Limb (tissue), 2 donors: ENCODE data around the gene PRR19.
A peak's percentile ranks its signal among the peaks of the same experiment; 100 is the strongest.

Experiments
- DNase-seq, 2 donors: peaks; one replicate each; pipeline ENCODE4 v3.0.0-alpha.2; 2016; ENCODE audit errors: extremely low spot score in 2 of 2

Gene PRR19

GRCh38 chr19:42271045-42271419 lies 30.9 kb upstream of the PRR19 start:
- no peak for DNase-seq

- DNase-seq = peak in 1 of 2 donors; percentile 31
These were observed 29.9 kb upstream of the PRR19 start for GRCh38 chr19:42271861-42272534.

- DNase-seq = peak in 1 of 2 donors; percentile 20
These were observed 29.4 kb upstream of the PRR19 start for GRCh38 chr19:42272535-42272897.

GRCh38 chr19:42272989-42273406 lies 28.9 kb upstream of the PRR19 start:
- DNase-seq = peak in 1 of 2 donors; percentile 11

- DNase-seq = no peak
These were observed 28.4 kb upstream of the PRR19 start for GRCh38 chr19:42273407-42274064.

GRCh38 chr19:42274065-42274682 lies 27.8 kb upstream of the PRR19 start:
- DNase-seq = no peak

GRCh38 chr19:42275103-42275502 lies 26.8 kb upstream of the PRR19 start:
- DNase-seq = no peak

GRCh38 chr19:42275517-42275916 lies 26.4 kb upstream of the PRR19 start:
- no peak for DNase-seq

GRCh38 chr19:42276284-42276683 lies 25.6 kb upstream of the PRR19 start:
- DNase-seq = no peak

GRCh38 chr19:42276821-42277220 lies 25.1 kb upstream of the PRR19 start:
- DNase-seq = no peak

- peak; percentile 43 to 50 for DNase-seq
These were observed 24.0 kb upstream of the PRR19 start for GRCh38 chr19:42277821-42278451.

- peak in 1 of 2 donors; percentile 31 for DNase-seq
These were observed 23.3 kb upstream of the PRR19 start for GRCh38 chr19:42278452-42279154.

- DNase-seq = no peak
These were observed 22.6 kb upstream of the PRR19 start for GRCh38 chr19:42279155-42279901.

GRCh38 chr19:42279902-42280814 lies 21.8 kb upstream of the PRR19 start:
- peak; percentile 92 to 97 for DNase-seq

- no peak for DNase-seq
These were observed 21.2 kb upstream of the PRR19 start for GRCh38 chr19:42280815-42281145.

GRCh38 chr19:42281146-42281826 lies 20.6 kb upstream of the PRR19 start:
- peak; percentile 67 to 85 for DNase-seq

GRCh38 chr19:42281827-42282762 lies 19.8 kb upstream of the PRR19 start:
- peak; percentile 14 to 61 for DNase-seq

GRCh38 chr19:42282819-42283187 lies 19.1 kb upstream of the PRR19 start:
- DNase-seq = no peak
